Stimulated activated CD8-positive, alpha-beta memory T cell treated with anti-CD3 and anti-CD28 coated beads, Interleukin-15, amount 100 ng/mL, for 24 hours (primary cell): Measurements from ENCODE around the gene DNAJB1.
"Not testable (repeated sequence)": the region's sequence is repeated elsewhere in the genome, so short reads cannot be mapped to it uniquely, and the experiment has no call there.

ENCODE experiments used
- DNase-seq: peaks from one replicate; pipeline ENCODE4 v3.0.0-alpha.2; 2020; ENCODE audit warnings: low read depth

DNAJB1 gene

GRCh38 chr19:14520543-14520942 is 2.3 kb upstream of the DNAJB1 start:
- DNase-seq = no peak

DNA sequence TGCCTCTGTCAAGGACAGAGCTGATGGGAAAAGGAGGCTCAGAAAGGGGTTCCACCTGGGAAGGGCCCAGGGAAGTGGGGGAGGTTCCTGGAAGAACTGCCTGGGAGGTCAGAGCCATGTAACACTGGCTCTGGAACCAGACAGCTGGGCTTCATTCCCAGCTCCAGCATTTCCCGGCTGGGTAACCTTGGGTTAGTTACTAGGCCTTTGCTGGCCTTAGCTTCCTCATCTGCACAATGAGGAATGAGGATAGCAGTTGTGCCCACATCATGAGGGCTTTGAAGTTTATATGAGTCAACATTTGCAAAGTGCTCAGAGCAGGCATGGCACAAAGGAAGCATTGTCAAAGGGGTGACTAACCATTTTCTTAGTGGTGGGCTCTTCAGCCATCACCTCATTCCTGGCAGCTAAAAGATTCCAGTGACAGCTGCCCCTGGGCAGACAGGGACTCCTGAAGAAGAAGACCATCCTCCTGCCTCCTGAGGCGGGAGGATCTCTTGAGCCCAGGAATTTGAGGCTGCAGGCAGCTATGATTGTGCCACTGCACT is 1.7 kb upstream of the DNAJB1 start:
- no peak for DNase-seq

- no peak for DNase-seq
Observed at GRCh38 chr19:14519245-14519859, 1.2 kb upstream of the DNAJB1 start.

- no peak for DNase-seq
Observed at GRCh38 chr19:14517446-14517839, 754 bp downstream of the DNAJB1 start.

- no peak for DNase-seq
Observed at GRCh38 chr19:14516746-14517438, 1.3 kb downstream of the DNAJB1 start.

DNA sequence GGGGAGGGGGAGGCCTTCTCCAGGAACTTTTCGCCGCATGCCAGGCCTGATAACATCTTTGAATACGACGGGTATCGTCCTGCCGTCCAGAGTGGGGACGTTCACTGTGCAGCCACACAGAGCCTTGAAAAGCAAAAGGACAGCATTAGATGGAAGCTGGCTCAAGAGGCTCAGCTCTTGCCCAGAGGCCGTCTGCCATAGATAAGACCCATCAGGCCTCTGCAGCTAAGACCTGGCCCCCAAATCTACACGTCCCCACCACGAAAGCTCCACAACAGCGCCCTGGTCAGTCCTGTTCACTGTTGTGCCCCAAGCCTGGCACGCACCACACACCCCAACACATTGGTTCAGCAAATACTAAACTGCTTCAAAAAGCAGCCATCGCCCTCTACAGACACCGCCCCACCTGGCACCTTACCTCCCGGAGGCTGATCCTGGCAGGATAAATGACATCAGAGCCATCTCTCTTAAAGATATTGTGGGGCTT is 2.1 kb downstream of the DNAJB1 start:
- DNase-seq = no peak

DNA sequence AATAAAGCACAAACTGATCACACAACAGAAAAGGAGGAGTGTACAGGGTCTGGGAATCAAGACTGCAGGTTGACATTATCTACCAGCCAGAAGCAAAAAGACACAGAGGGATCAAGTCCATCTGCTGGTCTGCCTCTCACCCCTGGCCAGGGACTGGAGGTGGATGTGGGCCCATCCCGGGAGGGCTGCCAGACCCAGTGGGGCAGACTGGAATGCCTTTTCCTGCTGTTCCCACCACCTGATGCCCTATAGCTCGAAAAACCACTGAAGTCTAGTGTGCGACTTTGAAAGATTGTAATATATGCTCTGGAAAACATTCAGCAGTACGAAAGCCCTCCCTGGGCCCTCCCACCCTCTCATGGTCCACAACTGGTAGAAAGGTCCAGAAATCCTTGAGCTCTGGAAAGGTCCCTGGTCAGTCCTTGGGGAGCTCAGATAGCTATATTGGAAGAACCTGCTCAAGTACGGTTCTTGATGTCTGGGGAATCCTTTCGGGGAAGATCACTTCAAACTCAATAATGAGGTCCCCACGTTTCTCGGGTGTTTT is 2.6 kb downstream of the DNAJB1 start:
- no peak for DNase-seq

DNA sequence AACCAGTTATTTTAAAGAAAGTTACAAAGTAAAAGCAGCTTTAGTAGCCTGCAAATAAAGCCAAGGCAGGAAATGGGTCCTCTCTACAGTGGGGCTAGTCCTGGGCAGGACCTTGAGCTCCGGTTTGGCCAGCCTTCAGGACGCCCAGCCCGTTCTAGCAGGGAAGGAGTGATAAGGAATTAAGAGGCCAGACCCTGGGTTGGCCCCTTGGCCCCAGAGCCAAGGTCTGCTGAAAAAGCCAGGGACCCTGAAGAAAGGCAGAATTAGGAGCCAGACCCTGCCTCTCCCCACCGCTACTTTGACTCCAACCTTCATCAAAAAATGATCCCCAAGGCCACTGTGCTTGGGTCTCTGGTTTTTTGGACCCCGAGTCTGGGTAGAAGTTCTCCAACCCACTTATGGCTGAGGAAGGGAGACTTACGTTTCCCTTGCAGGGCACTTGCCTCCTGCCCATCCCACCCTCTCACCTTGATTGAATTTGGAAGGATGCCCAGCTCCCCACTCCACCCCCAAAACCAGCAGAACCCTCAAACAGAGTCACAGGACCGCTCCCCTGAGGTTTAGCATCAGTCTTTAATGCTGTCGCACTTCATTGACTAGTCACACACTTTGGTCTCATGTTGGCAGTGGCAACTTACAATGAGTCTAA is 3.9 kb downstream of the DNAJB1 start:
- no peak for DNase-seq

DNA sequence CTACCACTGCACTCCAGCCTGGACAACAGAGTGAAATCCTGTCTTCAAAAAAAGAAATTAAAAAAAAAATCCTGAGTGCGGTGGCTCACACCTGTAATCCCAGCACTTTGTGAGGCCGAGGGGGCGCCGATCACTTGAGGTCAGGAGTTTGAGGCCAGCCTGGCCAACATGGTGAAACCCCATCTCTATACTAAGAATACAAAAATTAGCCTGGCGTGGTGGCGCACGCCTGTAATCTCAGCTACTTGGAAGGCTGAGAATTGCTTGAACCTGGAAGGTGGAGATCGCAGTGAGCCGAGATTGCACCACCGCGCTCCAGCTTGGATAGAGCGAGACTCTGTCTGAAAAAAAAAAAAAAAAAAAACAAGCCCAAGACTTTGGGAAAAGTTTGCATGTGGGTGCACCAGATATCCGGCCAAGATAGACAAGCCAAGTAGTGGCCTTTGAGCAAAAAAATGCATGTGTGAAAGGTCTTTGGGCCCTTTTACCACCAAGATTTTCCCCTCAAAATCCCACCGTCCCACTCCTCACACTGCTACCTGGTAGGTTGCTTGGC is 5.7 kb downstream of the DNAJB1 start:
- DNase-seq = no peak

GRCh38 chr19:14511229-14511593 is 7.0 kb downstream of the DNAJB1 start:
- no peak for DNase-seq

DNA sequence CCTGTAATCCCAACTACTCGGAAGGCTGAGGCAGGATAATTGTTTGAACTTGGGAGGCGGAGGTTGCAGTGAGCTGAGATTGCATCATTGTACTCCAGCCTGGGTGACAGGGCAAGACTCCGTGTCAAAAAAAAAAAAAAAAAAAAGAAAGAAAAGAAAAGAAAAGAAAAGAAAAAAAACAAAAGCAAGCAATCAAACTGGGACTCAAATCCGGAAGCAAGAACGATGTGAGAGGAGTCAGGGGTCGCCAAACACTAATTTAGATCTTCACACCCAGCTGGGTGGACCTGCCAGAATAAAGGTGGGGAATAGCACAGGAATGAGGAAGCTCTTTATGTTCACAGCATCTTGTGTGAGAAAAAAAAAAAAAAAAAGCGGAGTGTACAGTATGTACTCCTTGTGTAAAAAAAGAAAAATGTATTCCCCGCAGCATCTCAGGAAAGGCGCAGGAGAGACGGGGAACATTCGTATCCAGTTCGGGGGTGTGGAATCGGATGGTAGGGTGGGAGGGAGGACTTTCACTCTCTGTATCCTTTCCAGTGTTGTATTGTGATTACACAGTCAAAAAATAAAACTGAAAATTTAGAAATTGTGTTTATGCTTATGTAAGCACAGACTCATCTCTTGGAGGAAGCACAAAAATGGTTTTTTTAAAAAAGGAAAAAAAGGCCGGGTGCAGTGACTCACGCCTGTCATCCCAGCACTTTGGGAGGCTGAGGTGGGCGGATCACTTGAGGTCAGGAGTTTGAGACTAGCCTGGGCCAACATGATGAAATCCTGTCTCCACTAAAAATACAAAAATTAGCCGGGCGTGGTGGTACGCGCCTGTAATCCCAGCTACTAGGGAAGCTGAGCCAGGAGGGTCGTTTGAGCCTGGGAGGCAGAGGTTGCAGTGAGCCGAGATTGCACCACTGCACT is 7.6 kb downstream of the DNAJB1 start:
- DNase-seq = no peak

DNA sequence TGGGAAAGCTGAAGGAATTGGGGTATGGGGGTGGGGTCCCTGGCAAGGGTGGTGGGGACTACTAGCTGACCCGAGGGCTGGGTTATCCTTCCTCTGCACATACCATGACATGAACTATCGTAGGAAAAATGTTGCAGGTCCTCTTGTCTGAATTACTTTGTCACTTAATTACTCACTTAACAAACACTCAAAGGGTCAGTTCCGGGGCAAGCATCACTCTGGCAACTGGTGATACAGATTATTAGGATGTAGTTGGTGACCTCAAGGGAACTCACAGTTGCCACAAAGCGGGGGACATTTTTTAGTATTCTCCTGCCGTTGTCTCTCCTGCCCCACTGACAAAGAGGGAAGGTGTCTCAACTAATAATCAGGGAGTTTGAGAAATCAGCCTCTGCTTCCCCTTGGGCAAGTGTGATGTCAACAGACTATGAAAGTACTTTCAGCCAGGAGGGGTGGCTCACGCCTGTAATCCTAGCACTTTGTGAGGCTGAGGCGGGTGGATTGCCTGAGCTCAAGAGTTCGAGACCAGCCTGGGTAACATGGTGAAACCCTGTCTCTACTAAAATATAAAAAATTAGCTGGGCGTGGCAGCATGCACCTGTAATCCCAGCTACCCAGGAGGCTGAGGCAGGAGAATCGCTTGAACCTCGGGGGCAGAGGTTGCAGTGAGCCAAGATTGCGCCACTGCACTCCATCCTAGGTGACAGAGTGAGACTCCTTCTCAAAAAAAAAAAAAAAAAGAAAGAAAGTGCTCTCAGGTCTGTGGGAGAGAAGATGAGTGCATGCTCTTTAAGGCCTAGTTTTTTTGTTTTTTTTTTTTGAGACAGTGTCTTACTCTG is 10.3 kb downstream of the DNAJB1 start:
- DNase-seq = no peak

- peak; percentile 42 for DNase-seq
Observed at GRCh38 chr19:14505488-14506239, 12.5 kb downstream of the DNAJB1 start.

- DNase-seq = not testable (repeated sequence)
Observed at GRCh38 chr19:14504575-14504974, 13.6 kb downstream of the DNAJB1 start.

DNA sequence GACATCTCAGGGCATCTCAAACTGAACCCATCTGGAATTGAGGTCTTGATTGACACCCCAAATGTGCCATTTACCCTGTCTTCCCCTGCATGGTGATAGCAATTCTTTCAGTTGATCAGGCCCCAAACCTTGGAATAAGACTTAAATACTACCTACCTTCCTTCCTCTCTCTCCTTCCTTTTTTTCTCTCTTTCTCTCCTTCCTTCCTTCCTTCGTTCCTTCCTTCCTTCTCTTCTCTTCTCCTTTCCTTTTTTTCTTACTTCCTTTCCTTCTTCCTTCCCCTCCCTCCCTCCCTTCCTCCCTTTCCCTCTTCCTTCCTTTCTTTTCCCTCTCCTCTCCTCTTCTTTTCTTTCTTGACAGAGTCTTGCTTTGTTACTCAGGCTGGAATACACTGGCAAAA is 14.9 kb downstream of the DNAJB1 start:
- no peak for DNase-seq

GRCh38 chr19:14502334-14503092 is 15.7 kb downstream of the DNAJB1 start:
- no peak for DNase-seq

- no peak for DNase-seq
Observed at GRCh38 chr19:14497228-14497921, 20.8 kb downstream of the DNAJB1 start.

GRCh38 chr19:14496834-14497227 is 21.4 kb downstream of the DNAJB1 start:
- no peak for DNase-seq
